Nephron (organoid): ENCODE data around the gene ZNF211.

Experiments used
- H3K27ac Mint-ChIP-seq, 3 experiments: 2 replicates each; pipeline ENCODE4 v1.8.0; 2020; ENCODE audit warnings: mixed read lengths in 3 of 3, mild to moderate bottlenecking in 2 of 3, moderate library complexity in 1 of 3
- H3K27me3 Mint-ChIP-seq: 2 replicates; pipeline ENCODE4 v1.8.0; 2021; ENCODE audit warnings: low read depth, mild to moderate bottlenecking, moderate library complexity, mixed read lengths
- H3K36me3 Mint-ChIP-seq: 2 replicates; pipeline ENCODE4 v1.8.0; 2020; ENCODE audit warnings: low read depth, mixed read lengths
- H3K4me1 Mint-ChIP-seq: 2 replicates; pipeline ENCODE4 v1.8.0; 2020; ENCODE audit warnings: mixed read lengths
- H3K4me3 Mint-ChIP-seq, 3 experiments: 2 replicates each; pipeline ENCODE4 v1.8.0; 2020; ENCODE audit warnings: mild to moderate bottlenecking in 3 of 3, mixed read lengths in 3 of 3, moderate library complexity in 2 of 3
- H3K9me3 Mint-ChIP-seq: 2 replicates; pipeline ENCODE4 v1.8.0; 2020; ENCODE audit warnings: mixed read lengths
- TF ChIP-seq, protein P1 (sequence below), 3 experiments: fragments of 200-600 bp; sonication (generic); IDR thresholded peaks; one replicate each; pipeline ENCODE4 v1.5.0; 2021; ENCODE audit warnings: antibody characterized with exemption in 3 of 3; ENCODE audit not compliant: unreplicated experiment in 3 of 3

The ZNF211 gene

GRCh38 chr19:57664269-57665127 is 31.5 kb downstream of the ZNF211 start:
- Mint-ChIP-seq H3K4me1 (peaks cover 7% of the 10 kb centered on the region), H3K4me3 (peak overlapping the region; percentile 87 to 93 (median 87))

DNA sequence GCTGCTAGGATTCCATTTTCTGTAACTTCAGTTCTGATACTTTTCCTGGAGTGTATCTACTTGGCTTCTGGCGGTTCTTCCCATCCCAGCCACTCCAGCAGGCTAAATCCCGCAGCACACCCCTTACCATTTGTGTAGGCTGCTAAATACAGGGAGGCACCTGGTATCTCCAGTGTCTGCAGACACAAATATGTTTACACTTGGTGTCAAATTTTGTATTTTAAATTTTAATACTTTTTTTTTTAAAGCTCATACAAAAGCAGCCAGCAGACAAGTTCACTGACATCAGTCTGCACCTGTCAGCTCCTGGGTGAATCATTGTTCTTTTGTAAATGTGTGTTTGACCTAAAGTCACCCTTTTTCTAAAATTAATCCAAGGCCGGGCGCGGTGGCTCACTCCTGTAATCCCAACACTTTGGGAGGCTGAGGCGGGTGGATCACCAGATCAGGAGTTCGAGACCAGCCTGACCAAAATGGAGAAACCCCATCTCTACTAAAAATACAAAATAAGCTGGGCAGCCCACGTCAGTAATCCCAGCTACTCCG is 32.4 kb downstream of the ZNF211 start:
- no peaks in the 10 kb centered on the region for H3K9me3 Mint-ChIP-seq
- H3K27ac Mint-ChIP-seq = peak overlapping the region; percentile 91 to 95 (median 93)
- H3K4me3 Mint-ChIP-seq = peak overlapping the region; percentile 87 to 93 (median 87)
- H3K4me1 Mint-ChIP-seq = peaks cover 7% of the 10 kb centered on the region
- no peaks in the 10 kb centered on the region for H3K36me3 Mint-ChIP-seq
- peaks cover 19% of the 10 kb centered on the region for H3K27me3 Mint-ChIP-seq
- TF ChIP-seq, protein P1, sequence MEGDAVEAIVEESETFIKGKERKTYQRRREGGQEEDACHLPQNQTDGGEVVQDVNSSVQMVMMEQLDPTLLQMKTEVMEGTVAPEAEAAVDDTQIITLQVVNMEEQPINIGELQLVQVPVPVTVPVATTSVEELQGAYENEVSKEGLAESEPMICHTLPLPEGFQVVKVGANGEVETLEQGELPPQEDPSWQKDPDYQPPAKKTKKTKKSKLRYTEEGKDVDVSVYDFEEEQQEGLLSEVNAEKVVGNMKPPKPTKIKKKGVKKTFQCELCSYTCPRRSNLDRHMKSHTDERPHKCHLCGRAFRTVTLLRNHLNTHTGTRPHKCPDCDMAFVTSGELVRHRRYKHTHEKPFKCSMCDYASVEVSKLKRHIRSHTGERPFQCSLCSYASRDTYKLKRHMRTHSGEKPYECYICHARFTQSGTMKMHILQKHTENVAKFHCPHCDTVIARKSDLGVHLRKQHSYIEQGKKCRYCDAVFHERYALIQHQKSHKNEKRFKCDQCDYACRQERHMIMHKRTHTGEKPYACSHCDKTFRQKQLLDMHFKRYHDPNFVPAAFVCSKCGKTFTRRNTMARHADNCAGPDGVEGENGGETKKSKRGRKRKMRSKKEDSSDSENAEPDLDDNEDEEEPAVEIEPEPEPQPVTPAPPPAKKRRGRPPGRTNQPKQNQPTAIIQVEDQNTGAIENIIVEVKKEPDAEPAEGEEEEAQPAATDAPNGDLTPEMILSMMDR (IDR thresholded peaks at IDR 0.05; ENCODE audit: unreplicated experiment in 3 of 3) = no peak

More at GRCh38 chr19:57664269-57665127, 31.5 kb downstream of the ZNF211 start:
- Mint-ChIP-seq H3K36me3 (no peaks in the 10 kb centered on the region), H3K9me3 (no peaks in the 10 kb centered on the region), H3K27me3 (peaks cover 24% of the 10 kb centered on the region), H3K27ac (peak overlapping the region; percentile 91 to 95 (median 93))
- TF ChIP-seq, protein P1 (IDR thresholded peaks at IDR 0.05; ENCODE audit: unreplicated experiment in 3 of 3) = no peak

GRCh38 chr19:57667228-57667627 is 34.3 kb downstream of the ZNF211 start:
- Mint-ChIP-seq H3K36me3 (no peaks in the 10 kb centered on the region), H3K27ac (no peak overlapping the region), H3K9me3 (no peaks in the 10 kb centered on the region), H3K4me1 (peaks cover 7% of the 10 kb centered on the region), H3K27me3 (peaks cover 22% of the 10 kb centered on the region), H3K4me3 (peak overlapping the region in 1 of 3 experiments; percentile 69)
- TF ChIP-seq, protein P1 (IDR thresholded peaks at IDR 0.05; ENCODE audit: unreplicated experiment in 3 of 3) = no peak

DNA sequence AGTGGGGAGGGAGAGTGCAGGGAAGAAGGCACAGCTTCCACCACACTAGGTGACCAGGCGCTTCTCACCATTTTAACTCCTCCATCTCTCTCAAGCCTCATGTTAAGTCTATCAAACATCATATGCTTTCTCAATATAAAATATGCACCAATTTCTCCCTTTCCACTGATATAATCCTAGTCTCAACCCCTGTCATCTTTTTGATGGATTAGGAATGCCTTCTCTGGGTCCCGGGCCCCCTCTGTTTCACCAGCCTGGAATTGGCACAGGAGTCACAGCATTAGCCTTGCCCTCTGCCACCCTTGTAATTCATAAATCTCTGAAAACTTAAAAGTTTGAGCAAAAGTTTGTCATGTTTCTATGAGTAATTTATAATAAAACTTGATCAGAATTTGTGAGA is 35.7 kb downstream of the ZNF211 start, which contains the start of gene ZSCAN4:
TSS of gene ZSCAN4 (plus strand) at position 301 of the 400 bp plus-strand sequence. CDS start 7,211 bp downstream, outside the sequence.
- TF ChIP-seq, protein P1 (IDR thresholded peaks at IDR 0.05; ENCODE audit: unreplicated experiment in 3 of 3) = no peak
- H3K4me1 Mint-ChIP-seq = peaks cover 7% of the 10 kb centered on the region

DNA sequence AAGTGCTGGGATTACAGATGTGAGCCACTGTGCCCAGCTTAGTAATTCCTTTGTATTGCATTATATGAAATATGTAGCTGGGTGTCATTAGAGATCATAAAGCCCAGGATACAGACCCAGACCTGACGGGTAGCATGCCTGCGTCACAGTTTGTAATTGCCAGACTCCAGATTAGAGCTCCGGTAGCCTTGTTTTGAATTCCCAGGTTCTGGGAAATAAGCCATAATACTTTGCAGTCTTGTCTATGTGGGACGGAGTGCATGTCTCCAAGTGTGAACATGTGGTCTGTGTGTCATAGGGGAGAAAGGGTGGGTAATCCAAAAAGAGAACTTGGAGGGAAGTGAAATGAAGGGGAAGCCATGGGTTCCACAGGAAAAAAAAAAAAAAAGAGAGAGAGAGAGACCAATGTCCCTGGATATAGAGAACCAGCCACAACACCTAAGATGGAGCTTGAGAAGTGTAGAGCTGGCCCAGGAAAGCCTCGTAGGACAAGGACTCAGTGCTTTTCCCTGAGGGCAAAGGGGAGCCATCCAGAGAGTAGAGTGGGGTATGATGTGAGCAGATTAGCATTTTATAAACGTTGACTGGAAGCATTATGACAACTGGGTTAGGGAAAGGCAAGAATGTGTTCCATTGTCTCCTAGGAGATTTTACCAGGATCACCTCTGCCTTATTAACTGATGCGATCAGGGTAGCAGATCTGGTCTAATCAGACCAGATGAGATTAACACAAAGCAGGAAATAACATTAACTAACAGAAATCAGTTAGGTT is 38.3 kb downstream of the ZNF211 start:
- H3K4me1 Mint-ChIP-seq = no peaks in the 10 kb centered on the region
- TF ChIP-seq, protein P1 (IDR thresholded peaks at IDR 0.05; ENCODE audit: unreplicated experiment in 3 of 3) = no peak
- no peak overlapping the region for H3K4me3 Mint-ChIP-seq
- H3K27ac Mint-ChIP-seq = no peak overlapping the region
- H3K9me3 Mint-ChIP-seq = no peaks in the 10 kb centered on the region
- peaks cover 22% of the 10 kb centered on the region for H3K27me3 Mint-ChIP-seq
- no peaks in the 10 kb centered on the region for H3K36me3 Mint-ChIP-seq

More for the DNA sequence above, 35.7 kb downstream of the ZNF211 start, which contains the start of gene ZSCAN4:
- no peaks in the 10 kb centered on the region for H3K36me3 Mint-ChIP-seq
- peaks cover 22% of the 10 kb centered on the region for H3K27me3 Mint-ChIP-seq
- no peaks in the 10 kb centered on the region for H3K9me3 Mint-ChIP-seq
- H3K27ac Mint-ChIP-seq = no peak within 1 kb of the TSS
- no peak within 1 kb of the TSS for H3K4me3 Mint-ChIP-seq
